HG03159 (cell line): ENCODE data around the gene FUCA1.
"Not testable (repeated sequence)": the region's sequence is repeated elsewhere in the genome, so short reads cannot be mapped to it uniquely, and the experiment has no call there.

Experiments
- ATAC-seq: cut with Tn5 transposase; IDR thresholded peaks from one replicate; pipeline ENCODE4 v1.9.1; 2021; ENCODE audit warnings: mild to moderate bottlenecking, moderate library complexity; ENCODE audit not compliant: unreplicated experiment

Gene FUCA1

GRCh38 chr1:23896491-23896890 lies 28.4 kb upstream of the FUCA1 start:
- ATAC-seq: no peak

GRCh38 chr1:23895993-23896392 lies 27.9 kb upstream of the FUCA1 start:
- no peak for ATAC-seq

- ATAC-seq: no peak
These were observed 27.0 kb upstream of the FUCA1 start for GRCh38 chr1:23895082-23895481.

DNA sequence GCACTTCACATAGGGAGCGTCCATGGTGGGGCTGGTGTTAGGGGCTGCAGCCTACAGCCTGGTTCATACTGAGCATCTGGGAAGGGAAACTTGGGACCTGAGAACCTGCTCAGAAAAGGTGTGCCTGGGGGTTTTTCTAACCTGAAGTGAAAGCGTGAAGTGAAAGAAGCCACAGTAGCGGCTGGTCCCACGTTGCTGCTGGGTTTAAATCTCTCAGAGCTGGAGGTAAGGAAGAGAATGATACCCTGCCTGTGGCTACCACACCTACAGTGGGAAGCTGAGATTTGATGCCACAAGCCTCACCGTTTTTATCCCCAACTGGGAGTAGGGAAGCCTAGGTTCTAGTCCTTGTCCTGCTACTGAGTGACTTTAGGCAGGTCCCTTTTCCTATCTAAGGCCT lies 21.0 kb upstream of the FUCA1 start:
- ATAC-seq: no peak

GRCh38 chr1:23885222-23885621 lies 17.1 kb upstream of the FUCA1 start:
- ATAC-seq: no peak

- no peak for ATAC-seq
These were observed 14.7 kb upstream of the FUCA1 start for GRCh38 chr1:23882746-23883145.

DNA sequence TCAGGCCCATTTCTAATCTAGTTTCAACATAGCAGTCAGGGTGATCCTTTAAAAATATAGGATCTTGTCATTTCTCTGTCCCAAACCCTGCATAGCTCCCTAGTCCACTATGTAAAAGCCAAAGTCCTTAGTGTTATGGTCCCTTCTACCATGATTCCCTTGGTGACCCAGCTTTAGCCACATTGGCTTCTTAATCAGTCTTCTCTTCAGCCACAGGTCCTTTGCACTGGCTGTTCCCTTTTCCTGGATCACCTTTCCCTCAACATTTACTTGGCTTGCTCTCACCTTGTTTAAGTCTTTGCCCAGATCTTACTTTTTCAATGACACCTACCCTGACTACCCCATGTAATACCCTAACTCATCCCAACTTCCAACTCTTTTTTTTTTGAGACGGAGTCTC lies 11.7 kb upstream of the FUCA1 start:
- no peak for ATAC-seq

- no peak for ATAC-seq
These were observed 10.6 kb upstream of the FUCA1 start for GRCh38 chr1:23878668-23879067.

DNA sequence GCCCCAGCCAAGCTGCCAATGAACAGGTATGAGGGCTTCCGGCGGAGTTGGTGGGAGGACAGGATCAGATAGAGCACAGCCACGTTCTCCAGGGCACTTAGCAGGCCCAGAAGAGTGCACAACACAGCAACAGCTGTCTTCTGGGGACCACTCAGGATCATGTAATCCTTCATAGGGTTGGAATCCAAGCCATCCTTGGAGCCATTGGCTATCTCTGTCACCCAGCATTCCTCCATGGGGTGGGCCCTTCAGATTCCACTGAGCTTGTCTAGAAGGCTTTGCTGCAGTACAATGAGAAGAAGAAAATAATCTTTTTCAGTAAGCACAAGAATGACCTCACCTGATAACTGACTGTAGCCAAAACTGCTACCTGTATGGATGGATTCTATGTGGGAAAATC lies 7.3 kb upstream of the FUCA1 start:
- no peak for ATAC-seq

DNA sequence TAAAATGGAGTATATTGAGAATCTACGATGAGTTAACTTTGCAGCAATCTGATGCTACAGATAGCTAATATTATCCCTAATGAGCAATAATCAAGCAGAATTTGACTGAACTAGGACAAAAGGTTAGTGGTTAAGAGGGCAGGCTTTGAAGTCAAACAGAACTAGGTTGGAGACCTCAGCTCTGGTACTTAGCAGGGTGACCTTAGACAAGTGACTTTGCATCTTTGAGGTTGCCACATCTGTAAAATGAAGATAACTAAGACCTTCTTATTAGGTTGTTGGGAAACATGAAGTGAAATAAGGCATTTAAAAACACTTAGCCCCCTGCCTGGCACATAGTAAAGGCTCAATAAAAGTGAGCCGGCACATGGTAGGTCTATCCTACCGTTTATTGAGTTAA lies 4.3 kb upstream of the FUCA1 start:
- no peak for ATAC-seq

DNA sequence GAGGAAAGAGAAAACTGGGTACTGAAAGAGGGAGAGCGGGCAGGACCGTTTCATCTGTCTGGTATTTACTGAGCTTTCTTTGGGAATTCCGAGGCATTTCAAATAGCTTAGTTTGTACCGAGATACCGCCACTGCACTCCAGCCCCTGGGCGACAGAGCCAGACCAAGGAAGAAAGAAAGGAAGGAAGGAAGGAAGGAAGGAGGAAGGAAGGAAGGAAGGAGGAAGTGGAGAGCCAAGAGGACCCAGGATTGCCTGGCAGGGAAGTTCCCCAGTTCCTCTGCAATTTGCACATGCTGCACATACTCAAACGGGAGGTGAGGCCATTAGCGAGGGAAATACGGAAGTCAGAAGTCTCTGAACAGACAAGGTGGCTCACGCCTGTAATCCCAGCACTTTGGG lies 961 bp upstream of the FUCA1 start:
- no peak for ATAC-seq

GRCh38 chr1:23868557-23869016 lies 497 bp upstream of the FUCA1 start:
- no peak for ATAC-seq

GRCh38 chr1:23867542-23867894 lies 572 bp downstream of the FUCA1 start:
- ATAC-seq: peak; percentile 28

- ATAC-seq: no peak
These were observed 2.6 kb downstream of the FUCA1 start for GRCh38 chr1:23865543-23865930.

DNA sequence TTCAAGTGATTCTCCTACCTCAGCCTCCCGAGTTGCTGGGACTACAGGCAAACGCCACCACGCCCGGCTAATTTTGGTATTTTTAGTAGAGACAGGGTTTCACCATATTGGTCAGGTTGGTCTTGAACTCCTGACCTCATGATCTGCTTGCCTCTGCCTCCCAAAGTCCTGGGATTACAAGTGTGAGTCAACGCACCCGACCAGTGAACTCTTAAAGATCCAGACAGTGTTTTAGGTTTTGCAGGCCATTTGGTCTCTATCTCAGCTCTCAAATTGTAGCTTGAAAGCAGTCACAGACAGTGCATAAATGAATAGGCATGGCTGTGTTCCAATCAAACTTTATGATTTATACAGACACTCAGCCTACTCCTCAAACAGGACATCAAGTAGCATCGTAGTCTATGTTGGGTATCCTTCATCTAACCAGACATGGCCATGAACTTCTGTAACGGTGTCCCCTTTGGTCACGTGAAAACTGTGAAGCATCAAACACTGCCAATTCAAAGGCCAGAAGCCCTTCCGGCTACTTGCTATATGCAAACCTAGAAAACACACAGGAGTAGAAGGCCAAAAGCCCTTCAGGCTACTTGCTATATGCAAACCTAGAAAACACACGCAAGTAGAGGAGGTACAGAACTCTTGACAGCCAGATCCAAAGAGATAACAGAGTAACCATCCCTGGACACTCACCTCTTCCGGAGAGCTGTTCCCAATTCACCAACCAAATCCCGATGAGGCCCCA lies 3.1 kb downstream of the FUCA1 start:
- no peak for ATAC-seq

DNA sequence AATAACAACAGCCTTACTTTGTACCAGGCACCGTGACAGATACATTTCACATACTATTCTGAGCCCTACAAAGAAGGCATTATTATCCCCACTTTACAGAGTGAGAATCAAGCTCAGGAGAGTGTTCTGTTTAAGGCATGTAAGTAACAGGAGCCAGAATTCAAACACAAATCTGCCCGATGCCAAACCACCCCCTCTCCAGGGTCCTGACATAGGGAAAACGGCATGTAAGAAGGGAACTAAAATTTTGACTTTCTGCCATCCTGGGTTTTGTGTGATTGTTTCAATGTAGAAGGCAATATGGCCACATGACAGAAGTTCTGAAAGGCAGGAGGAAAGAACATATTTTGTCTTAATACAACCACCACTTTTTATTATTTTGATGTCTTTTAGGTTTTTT lies 5.5 kb downstream of the FUCA1 start:
- ATAC-seq: no peak

DNA sequence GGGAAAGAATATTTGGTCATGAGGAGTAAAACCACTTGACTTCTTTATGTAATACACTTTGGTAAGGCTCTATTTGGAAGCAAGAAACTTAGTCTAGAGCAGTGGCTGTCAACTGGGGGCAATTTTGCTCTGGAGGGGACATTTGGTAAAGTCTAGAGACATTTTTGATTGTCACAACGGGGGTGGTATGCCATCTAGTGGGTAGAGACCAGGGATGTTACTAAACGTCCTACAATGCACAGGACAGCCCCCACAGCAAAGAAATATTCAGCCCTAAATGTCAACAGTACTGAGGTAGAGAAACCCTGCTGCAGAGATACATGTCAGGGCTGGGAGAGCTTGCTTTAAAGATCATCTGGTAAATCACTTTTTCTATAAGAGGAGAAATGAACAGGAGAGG lies 13.5 kb downstream of the FUCA1 start:
- ATAC-seq: no peak

GRCh38 chr1:23853124-23853523 lies 15.0 kb downstream of the FUCA1 start:
- ATAC-seq: not testable (repeated sequence)

DNA sequence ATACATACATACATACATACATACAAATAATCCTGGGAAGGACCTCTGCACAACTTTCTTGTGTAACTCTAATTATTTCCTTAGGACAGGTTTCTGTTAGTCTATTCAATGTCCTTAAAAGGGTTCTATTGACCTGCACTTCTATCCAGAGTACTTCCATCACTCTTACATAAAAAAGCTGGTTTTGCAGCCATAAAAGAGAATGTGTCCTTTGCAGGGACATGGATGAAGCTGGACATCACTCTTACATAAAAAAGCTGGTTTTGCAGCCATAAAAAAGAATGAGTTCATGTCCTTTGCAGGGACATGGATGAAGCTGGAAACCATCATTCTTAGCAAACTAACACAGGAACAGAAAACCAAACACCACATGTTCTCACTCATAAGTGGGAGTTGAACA lies 16.7 kb downstream of the FUCA1 start:
- not testable (repeated sequence) for ATAC-seq

- ATAC-seq: no peak
These were observed 19.1 kb downstream of the FUCA1 start for GRCh38 chr1:23848673-23849616.

DNA sequence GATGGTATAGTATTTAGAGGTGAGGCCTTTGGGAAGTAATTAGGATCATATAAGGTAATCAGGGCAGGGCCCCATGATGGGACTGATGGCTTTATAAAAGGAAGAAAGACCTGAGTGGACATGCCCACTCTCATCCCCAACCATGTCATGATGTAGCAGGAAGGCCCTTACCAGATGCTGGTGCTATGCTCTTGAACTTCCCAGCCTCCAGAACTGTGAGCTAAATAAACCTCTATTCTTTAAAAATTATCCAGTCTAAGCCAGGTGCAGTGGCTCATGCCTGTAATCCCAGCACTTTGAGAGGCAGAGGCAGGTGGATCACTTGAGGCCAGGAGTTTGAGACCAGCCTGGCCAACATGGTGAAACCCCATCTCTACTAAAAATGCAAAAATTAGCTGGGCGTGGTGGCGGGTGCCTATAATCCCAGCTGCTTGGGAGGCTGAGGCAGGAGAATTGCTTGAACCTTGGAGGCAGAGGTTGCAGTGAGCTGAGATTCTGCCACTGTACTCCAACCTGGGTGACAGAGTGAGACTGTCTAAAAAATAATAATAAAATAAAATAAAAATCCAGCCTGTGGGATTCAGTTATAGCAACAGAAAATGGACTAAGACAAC lies 20.5 kb downstream of the FUCA1 start:
- not testable (repeated sequence) for ATAC-seq

- no peak for ATAC-seq
These were observed 22.9 kb downstream of the FUCA1 start for GRCh38 chr1:23845163-23845562.
